HUES48 (cell line): ENCODE measurements around the gene RAB3IP.
A peak's percentile ranks its signal among the peaks of the same experiment; 100 is the strongest.

Source experiments
- H3K27ac ChIP-seq: one replicate; pipeline ENCODE4 v1.7.0; 2013; ENCODE audit warnings: low read depth, low read length, inconsistent platforms
- H3K27me3 ChIP-seq: 2 replicates; pipeline ENCODE4 v1.6.1; 2013; ENCODE audit warnings: mild to moderate bottlenecking, low read length; ENCODE audit not compliant: control insufficient read depth, insufficient read depth
- H3K36me3 ChIP-seq: 2 replicates; pipeline ENCODE4 v1.6.1; 2013; ENCODE audit warnings: low read length; ENCODE audit not compliant: control insufficient read depth, insufficient read depth
- H3K4me1 ChIP-seq: 2 replicates; pipeline ENCODE4 v1.6.1; 2013; ENCODE audit warnings: mild to moderate bottlenecking, low read length; ENCODE audit not compliant: control insufficient read depth, insufficient read depth
- H3K4me3 ChIP-seq: 2 replicates; pipeline ENCODE4 v1.5.1; 2013; ENCODE audit warnings: mild to moderate bottlenecking, low read depth, low read length
- H3K9ac ChIP-seq: 2 replicates; pipeline ENCODE4 v1.6.1; 2013; ENCODE audit warnings: mild to moderate bottlenecking, low read depth, low read length, moderate library complexity
- H3K9me3 ChIP-seq: 2 replicates; pipeline ENCODE4 v1.6.1; 2013; ENCODE audit warnings: low read length; ENCODE audit not compliant: control insufficient read depth, insufficient read depth

The RAB3IP gene

GRCh38 chr12:69738351-69739286 is at the start of gene RAB3IP:
RAB3IP (plus strand) TSS chr12:69738860; CDS start chr12:69755409, 16,549 bp downstream.
- Histone ChIP-seq H3K36me3 (no peaks in the 10 kb centered on the region), H3K4me1 (peaks cover 8% of the 10 kb centered on the region; the same call in 1 of the 2 replicates), H3K9me3 (no peaks in the 10 kb centered on the region), H3K9ac (peak within 1 kb of the TSS; percentile 18; the same call in 1 of the 2 replicates), H3K4me3 (peak within 1 kb of the TSS; percentile 79), H3K27me3 (peaks cover 41% of the 10 kb centered on the region), H3K27ac (peak within 1 kb of the TSS; percentile 72)

GRCh38 chr12:69689638-69690037 is 49.0 kb upstream of the RAB3IP start:
- Histone ChIP-seq H3K4me3 (0 out of 2 replicates have a peak overlapping the region, but pooled peaks have one; percentile 7), H3K27me3 (no peaks in the 10 kb centered on the region), H3K9me3 (no peaks in the 10 kb centered on the region), H3K9ac (no peak overlapping the region), H3K36me3 (no peaks in the 10 kb centered on the region), H3K4me1 (peaks cover 32% of the 10 kb centered on the region), H3K27ac (peak overlapping the region; percentile 88)

- no peak overlapping the region for H3K9ac ChIP-seq
- no peak overlapping the region for H3K4me3 ChIP-seq
- H3K9me3 ChIP-seq: no peaks in the 10 kb centered on the region
- no peaks in the 10 kb centered on the region for H3K36me3 ChIP-seq
- peaks cover 17% of the 10 kb centered on the region for H3K4me1 ChIP-seq
- no peaks in the 10 kb centered on the region for H3K27me3 ChIP-seq
- no peak overlapping the region for H3K27ac ChIP-seq
These were observed 44.5 kb upstream of the RAB3IP start for GRCh38 chr12:69694123-69694522.

- no peak overlapping the region for H3K4me3 ChIP-seq
- H3K4me1 ChIP-seq: no peaks in the 10 kb centered on the region
- no peak overlapping the region for H3K27ac ChIP-seq
- H3K27me3 ChIP-seq: no peaks in the 10 kb centered on the region
- H3K36me3 ChIP-seq: no peaks in the 10 kb centered on the region
- H3K9me3 ChIP-seq: no peaks in the 10 kb centered on the region
- H3K9ac ChIP-seq: no peak overlapping the region
These were observed 40.6 kb upstream of the RAB3IP start for GRCh38 chr12:69698054-69698453.

- no peak within 1 kb of the TSS for H3K4me3 ChIP-seq
- H3K27ac ChIP-seq: no peak within 1 kb of the TSS
- no peaks in the 10 kb centered on the region for H3K4me1 ChIP-seq
These were observed 39.7 kb upstream of the RAB3IP start, which contains the start of gene BEST3 for GRCh38 chr12:69698769-69699540. BEST3 (minus strand) TSS chr12:69699303; CDS start chr12:69697798, 1,505 bp downstream.

GRCh38 chr12:69701826-69702225 is 36.8 kb upstream of the RAB3IP start:
- H3K9ac ChIP-seq: no peak overlapping the region
- H3K27ac ChIP-seq: no peak overlapping the region
- H3K4me1 ChIP-seq: no peaks in the 10 kb centered on the region
- no peaks in the 10 kb centered on the region for H3K36me3 ChIP-seq
- H3K27me3 ChIP-seq: no peaks in the 10 kb centered on the region
- H3K4me3 ChIP-seq: no peak overlapping the region
- H3K9me3 ChIP-seq: no peaks in the 10 kb centered on the region

More at GRCh38 chr12:69698769-69699540, 39.7 kb upstream of the RAB3IP start, which contains the start of gene BEST3:
- Histone ChIP-seq H3K36me3 (no peaks in the 10 kb centered on the region), H3K9ac (no peak within 1 kb of the TSS), H3K9me3 (no peaks in the 10 kb centered on the region), H3K27me3 (no peaks in the 10 kb centered on the region)

GRCh38 chr12:69703146-69703642 is 35.5 kb upstream of the RAB3IP start:
- H3K4me1 ChIP-seq: no peaks in the 10 kb centered on the region

GRCh38 chr12:69704357-69704756 is 34.3 kb upstream of the RAB3IP start:
- Histone ChIP-seq H3K9me3 (no peaks in the 10 kb centered on the region), H3K36me3 (no peaks in the 10 kb centered on the region), H3K27me3 (no peaks in the 10 kb centered on the region), H3K9ac (no peak overlapping the region), H3K27ac (no peak overlapping the region), H3K4me3 (no peak overlapping the region), H3K4me1 (no peaks in the 10 kb centered on the region)

More at GRCh38 chr12:69703146-69703642, 35.5 kb upstream of the RAB3IP start:
- Histone ChIP-seq H3K27me3 (no peaks in the 10 kb centered on the region), H3K36me3 (no peaks in the 10 kb centered on the region), H3K27ac (no peak overlapping the region), H3K9ac (no peak overlapping the region), H3K9me3 (no peaks in the 10 kb centered on the region), H3K4me3 (no peak overlapping the region)

- Histone ChIP-seq H3K4me1 (no peaks in the 10 kb centered on the region), H3K4me3 (no peak overlapping the region), H3K9ac (no peak overlapping the region), H3K27ac (no peak overlapping the region), H3K36me3 (no peaks in the 10 kb centered on the region), H3K27me3 (no peaks in the 10 kb centered on the region), H3K9me3 (no peaks in the 10 kb centered on the region)
These were observed 30.0 kb upstream of the RAB3IP start for GRCh38 chr12:69708649-69709048.

- Histone ChIP-seq H3K27me3 (no peaks in the 10 kb centered on the region), H3K9me3 (no peaks in the 10 kb centered on the region), H3K36me3 (no peaks in the 10 kb centered on the region), H3K4me3 (no peak overlapping the region), H3K4me1 (peaks cover 4% of the 10 kb centered on the region; the same call in 1 of the 2 replicates), H3K9ac (no peak overlapping the region), H3K27ac (no peak overlapping the region)
These were observed 25.8 kb upstream of the RAB3IP start for GRCh38 chr12:69712826-69713225.
